ENCODE measurements around the gene ZNF189. TPM values are rescaled to one million over a fixed set of nuclear protein-coding genes. Genes with fewer than 3 reads are reported as not detected.

Gene ZNF189
- total RNA-seq, 1 experiment from 2014 or later = 17.4 TPM

DNA sequence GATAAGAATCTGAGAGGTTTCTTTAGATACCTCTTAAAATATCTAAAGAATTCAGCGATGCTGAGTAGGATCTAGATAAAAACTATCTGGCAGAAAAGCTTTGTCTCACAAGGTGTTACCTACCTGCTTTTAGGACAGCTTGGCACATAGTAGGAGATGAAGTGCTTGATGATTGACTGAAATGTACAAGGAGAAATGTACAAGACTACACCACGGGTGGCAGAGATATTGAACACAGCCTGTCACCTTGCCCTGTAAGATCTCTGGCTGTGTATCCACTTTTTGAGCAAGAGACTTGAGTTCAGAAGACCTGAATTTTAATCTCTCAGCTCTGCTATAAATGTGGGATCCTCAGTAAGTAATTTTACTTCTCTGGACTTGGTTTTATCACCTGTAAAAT is 21.2 kb downstream of the ZNF189 start:
- H3K36me3 Mint-ChIP-seq (ENCODE audit: insufficient read depth, unreplicated experiment) = no peaks in the 10 kb centered on the region
- peaks cover 6% of the 10 kb centered on the region for H3K4me1 Mint-ChIP-seq (ENCODE audit: insufficient read depth, unreplicated experiment)
- intact Hi-C loops (cut with micrococcal nuclease) = no loop called here
- H3K27ac Mint-ChIP-seq (ENCODE audit: low read depth, unreplicated experiment) = no peak overlapping the region
- H3K9me3 Mint-ChIP-seq (ENCODE audit: unreplicated experiment) = peaks cover 7% of the 10 kb centered on the region
- TF ChIP-seq, protein P1, sequence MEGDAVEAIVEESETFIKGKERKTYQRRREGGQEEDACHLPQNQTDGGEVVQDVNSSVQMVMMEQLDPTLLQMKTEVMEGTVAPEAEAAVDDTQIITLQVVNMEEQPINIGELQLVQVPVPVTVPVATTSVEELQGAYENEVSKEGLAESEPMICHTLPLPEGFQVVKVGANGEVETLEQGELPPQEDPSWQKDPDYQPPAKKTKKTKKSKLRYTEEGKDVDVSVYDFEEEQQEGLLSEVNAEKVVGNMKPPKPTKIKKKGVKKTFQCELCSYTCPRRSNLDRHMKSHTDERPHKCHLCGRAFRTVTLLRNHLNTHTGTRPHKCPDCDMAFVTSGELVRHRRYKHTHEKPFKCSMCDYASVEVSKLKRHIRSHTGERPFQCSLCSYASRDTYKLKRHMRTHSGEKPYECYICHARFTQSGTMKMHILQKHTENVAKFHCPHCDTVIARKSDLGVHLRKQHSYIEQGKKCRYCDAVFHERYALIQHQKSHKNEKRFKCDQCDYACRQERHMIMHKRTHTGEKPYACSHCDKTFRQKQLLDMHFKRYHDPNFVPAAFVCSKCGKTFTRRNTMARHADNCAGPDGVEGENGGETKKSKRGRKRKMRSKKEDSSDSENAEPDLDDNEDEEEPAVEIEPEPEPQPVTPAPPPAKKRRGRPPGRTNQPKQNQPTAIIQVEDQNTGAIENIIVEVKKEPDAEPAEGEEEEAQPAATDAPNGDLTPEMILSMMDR (IDR thresholded peaks at IDR 0.05; ENCODE audit: unreplicated experiment) = no peak
- H3K4me3 Mint-ChIP-seq (ENCODE audit: unreplicated experiment) = no peak overlapping the region
- no TSS peak for BruUV-seq (replicated peaks)
- POLR2A ChIA-PET = interaction anchor here (0.6 to 1.1 kb wide), 2 partner anchors 17 to 109 kb away, joined by 3 to 4 read pairs; no protein-coding TSS in a partner anchor
- peaks cover 11% of the 10 kb centered on the region for H3K27me3 Mint-ChIP-seq (ENCODE audit: insufficient read depth, unreplicated experiment)
- no peak for DNase-seq (ENCODE audit: unreplicated experiment)
- CTCF ChIA-PET = interaction anchor here (0.8 kb wide), 1 partner anchor 10 kb away, joined by 3 read pairs; no protein-coding TSS in a partner anchor

DNA sequence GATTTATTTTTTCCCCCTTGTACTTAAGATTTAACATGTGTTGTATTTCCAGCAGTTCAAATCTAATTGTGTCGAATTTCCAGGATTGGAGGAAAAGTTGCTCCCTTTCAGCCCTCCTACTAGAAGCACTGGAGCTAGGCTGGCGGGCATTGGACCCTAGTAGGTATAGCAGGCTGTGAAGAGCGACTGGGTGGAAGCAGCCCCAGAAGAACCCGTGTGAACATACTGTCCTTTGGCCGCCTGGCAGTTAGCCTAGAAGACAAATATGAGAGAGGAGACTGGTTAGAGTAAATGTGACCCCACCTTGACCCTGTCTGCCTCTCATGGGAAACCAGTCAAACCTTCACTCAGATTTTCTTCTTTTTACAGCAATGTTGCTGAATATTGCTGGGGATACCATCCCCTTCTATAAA is 23.0 kb downstream of the ZNF189 start:
- intact Hi-C loops (cut with micrococcal nuclease) = no loop called here
- POLR2A ChIA-PET = no interaction called here
- peaks cover 6% of the 10 kb centered on the region for H3K4me1 Mint-ChIP-seq (ENCODE audit: insufficient read depth, unreplicated experiment)

DNA sequence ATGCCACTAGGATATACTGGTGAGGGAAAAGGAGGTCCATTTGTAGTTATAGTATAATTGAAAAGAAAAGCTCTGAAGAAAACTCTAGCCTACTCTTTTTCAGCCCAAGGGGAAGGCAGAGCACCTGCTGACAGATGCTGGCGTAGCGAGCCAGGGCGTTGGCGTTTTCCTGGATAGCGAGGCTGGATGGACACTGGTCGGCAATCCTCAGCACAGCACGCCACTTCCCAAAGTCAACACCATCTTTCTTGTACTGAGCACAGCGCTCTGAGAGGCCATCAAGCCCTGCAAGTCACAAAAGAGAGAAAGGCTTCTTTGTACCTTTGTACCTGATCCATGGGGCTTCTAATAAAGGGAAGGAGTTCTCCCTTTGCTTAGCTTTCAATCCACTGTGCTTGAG is 28.7 kb downstream of the ZNF189 start:
- no peak overlapping the region for H3K27ac Mint-ChIP-seq (ENCODE audit: low read depth, unreplicated experiment)
- TF ChIP-seq, protein P1 (IDR thresholded peaks at IDR 0.05; ENCODE audit: unreplicated experiment) = no peak
- H3K4me3 Mint-ChIP-seq (ENCODE audit: unreplicated experiment) = no peak overlapping the region
- H3K4me1 Mint-ChIP-seq (ENCODE audit: insufficient read depth, unreplicated experiment) = no peaks in the 10 kb centered on the region
- POLR2A ChIA-PET = interaction anchor here (2.0 kb wide), 1 partner anchor 106 kb away, joined by 6 read pairs; the partner anchor contains the start of gene RNF20
- no TSS peak for BruUV-seq (replicated peaks)
- peaks cover 7% of the 10 kb centered on the region for H3K9me3 Mint-ChIP-seq (ENCODE audit: unreplicated experiment)
- no peaks in the 10 kb centered on the region for H3K36me3 Mint-ChIP-seq (ENCODE audit: insufficient read depth, unreplicated experiment)
- DNase-seq (ENCODE audit: unreplicated experiment) = no peak
- CTCF ChIA-PET = interaction anchor here (0.6 to 0.8 kb wide), 2 partner anchors 17 to 31 kb away, joined by 3 read pairs; no protein-coding TSS in a partner anchor
- H3K27me3 Mint-ChIP-seq (ENCODE audit: insufficient read depth, unreplicated experiment) = peaks cover 40% of the 10 kb centered on the region
- intact Hi-C loops (cut with micrococcal nuclease) = no loop called here

More for the DNA sequence above, 23.0 kb downstream of the ZNF189 start:
- BruUV-seq (replicated peaks) = no TSS peak
- Mint-ChIP-seq H3K4me3 (ENCODE audit: unreplicated experiment) (no peak overlapping the region), H3K27ac (ENCODE audit: low read depth, unreplicated experiment) (no peak overlapping the region), H3K36me3 (ENCODE audit: insufficient read depth, unreplicated experiment) (no peaks in the 10 kb centered on the region), H3K9me3 (ENCODE audit: unreplicated experiment) (peaks cover 7% of the 10 kb centered on the region), H3K27me3 (ENCODE audit: insufficient read depth, unreplicated experiment) (peaks cover 12% of the 10 kb centered on the region)
- CTCF ChIA-PET = interaction anchor here (0.5 to 1.5 kb wide), 3 partner anchors 14 to 713 kb away, joined by 3 to 5 read pairs (median 3); partner anchors contain the start of gene ALDOB
- TF ChIP-seq, protein P1 (IDR thresholded peaks at IDR 0.05; ENCODE audit: unreplicated experiment) = no peak
- DNase-seq (ENCODE audit: unreplicated experiment) = no peak

DNA sequence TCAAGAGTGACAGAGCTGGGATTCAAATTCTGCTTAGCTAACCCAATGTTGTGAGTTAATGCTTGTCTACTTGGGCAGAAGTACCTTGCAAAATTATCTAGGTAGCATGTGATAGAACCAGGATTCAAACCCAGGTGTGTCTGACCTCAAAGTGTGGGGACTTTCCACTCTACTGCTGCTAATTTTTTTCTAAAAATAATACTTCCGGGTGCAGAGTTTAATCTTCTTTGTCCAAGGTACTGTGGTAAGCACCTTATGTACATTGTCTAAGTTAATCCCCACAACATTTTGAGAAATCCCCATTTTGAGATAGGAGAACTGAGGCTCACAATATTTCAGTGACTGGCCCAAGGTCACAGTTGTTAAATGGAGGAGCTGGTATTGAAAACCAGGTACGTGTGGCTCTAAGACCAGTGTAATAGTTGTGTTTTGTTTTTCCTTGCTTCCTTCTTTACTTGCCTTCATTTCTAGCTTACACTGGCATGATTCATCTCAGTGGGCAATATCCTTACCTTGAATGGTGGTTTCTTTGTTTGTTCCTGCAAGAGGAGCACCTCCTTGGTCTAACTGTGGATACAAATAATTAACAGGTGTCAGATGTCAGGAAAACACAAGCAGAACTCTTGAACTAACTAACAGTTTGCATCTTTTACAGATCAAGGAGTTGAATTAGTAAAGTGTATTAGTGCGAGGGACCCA is 29.5 kb downstream of the ZNF189 start:
- DNase-seq (ENCODE audit: unreplicated experiment) = no peak
- H3K4me1 Mint-ChIP-seq (ENCODE audit: insufficient read depth, unreplicated experiment) = no peaks in the 10 kb centered on the region
- peaks cover 40% of the 10 kb centered on the region for H3K27me3 Mint-ChIP-seq (ENCODE audit: insufficient read depth, unreplicated experiment)
- intact Hi-C loops (cut with micrococcal nuclease) = no loop called here
- H3K4me3 Mint-ChIP-seq (ENCODE audit: unreplicated experiment) = no peak overlapping the region
- H3K9me3 Mint-ChIP-seq (ENCODE audit: unreplicated experiment) = peaks cover 7% of the 10 kb centered on the region
- ChIA-PET CTCF (interaction anchor here (0.8 kb wide), 1 partner anchor 16 kb away, joined by 3 read pairs; no protein-coding TSS in a partner anchor), POLR2A (interaction anchor here (2.0 kb wide), 1 partner anchor 106 kb away, joined by 6 read pairs; the partner anchor contains the start of gene RNF20)
- BruUV-seq (replicated peaks) = no TSS peak
- TF ChIP-seq, protein P1 (IDR thresholded peaks at IDR 0.05; ENCODE audit: unreplicated experiment) = no peak
- no peaks in the 10 kb centered on the region for H3K36me3 Mint-ChIP-seq (ENCODE audit: insufficient read depth, unreplicated experiment)
- H3K27ac Mint-ChIP-seq (ENCODE audit: low read depth, unreplicated experiment) = no peak overlapping the region
